ENCODE measurements around the gene MDM4.

- TF ChIP-seq CTCF (conservative IDR thresholded peaks at IDR 0.05 in 1 of 2, IDR thresholded peaks at IDR 0.05 in 1 of 2; ENCODE audit: low read depth in 1 of 2, low read length in 2 of 2) (no peak), EZH2 (IDR thresholded peaks at IDR 0.05; ENCODE audit: low read length, missing control alignments) (no peak)
Observed at GRCh38 chr1:204516180-204516879, at the start of gene MDM4.

Measured in fibroblast of lung (primary cell).